HG02571 (cell line): ENCODE measurements around the gene BPIFB2.

Source experiments
- ATAC-seq: cut with Tn5 transposase; IDR thresholded peaks from one replicate; pipeline ENCODE4 v1.9.1; 2021; ENCODE audit warnings: mild to moderate bottlenecking, moderate library complexity; ENCODE audit not compliant: unreplicated experiment

The BPIFB2 gene

DNA sequence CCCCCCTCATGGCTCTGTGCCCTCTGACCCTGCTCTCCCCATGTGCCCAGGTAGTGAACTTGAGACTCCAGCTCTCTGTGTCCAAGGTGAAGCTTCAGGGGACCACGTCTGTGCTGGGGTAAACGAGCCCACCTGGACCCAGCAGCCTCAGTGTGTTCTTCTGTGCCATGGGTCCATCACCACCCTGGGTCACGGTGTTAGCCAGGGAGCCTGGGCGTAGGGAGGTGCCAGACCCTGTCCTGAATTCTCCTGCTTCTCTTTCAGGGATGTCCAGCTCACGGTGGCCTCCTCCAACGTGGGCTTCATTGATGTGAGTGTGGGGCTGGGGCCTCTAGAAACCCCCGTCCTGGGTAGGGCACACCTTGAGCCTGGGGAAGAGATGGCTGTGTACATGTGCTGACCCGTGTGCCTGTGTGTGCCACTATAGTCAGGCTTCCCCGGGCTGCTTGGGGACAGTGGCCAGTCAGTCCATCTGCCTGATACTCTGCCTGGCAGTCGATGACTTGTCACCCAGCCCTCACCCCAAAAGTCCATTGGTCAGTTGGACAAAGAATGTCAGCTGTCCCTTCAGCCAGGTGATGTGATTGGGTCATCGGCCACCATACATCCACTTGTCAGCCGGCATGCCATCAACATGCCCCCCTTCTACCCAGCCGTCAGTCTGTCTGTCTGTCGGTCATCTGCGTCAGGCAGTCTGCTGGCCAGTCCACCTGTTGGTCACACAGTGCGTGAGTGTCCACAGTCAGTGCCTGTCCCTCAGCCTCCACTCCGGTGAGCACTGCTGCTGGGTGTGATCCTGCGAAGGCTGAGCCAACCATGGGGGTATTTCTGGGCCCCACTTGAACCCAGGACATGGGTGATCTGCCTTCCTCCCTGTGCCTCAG is 13.0 kb downstream of the BPIFB2 start:
- no peak for ATAC-seq

DNA sequence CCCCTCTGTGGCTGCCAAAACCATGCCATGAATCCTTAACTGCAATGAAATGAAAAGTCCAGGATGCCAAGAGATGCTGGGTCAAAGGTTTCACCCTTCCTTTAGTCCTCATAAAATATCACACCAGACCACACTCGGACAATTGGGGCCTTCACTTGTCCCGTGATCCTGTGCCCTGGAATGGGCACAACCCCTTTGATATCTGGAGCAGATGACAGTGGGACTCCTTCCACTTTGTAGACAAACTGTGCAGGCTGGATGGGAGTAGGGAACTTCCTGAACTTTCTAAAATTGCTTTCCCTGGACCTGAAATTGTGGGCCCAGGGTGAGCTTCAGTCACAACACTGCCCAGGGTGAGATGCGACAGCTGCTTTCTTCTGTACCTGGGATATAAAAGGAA is 14.4 kb downstream of the BPIFB2 start:
- no peak for ATAC-seq

DNA sequence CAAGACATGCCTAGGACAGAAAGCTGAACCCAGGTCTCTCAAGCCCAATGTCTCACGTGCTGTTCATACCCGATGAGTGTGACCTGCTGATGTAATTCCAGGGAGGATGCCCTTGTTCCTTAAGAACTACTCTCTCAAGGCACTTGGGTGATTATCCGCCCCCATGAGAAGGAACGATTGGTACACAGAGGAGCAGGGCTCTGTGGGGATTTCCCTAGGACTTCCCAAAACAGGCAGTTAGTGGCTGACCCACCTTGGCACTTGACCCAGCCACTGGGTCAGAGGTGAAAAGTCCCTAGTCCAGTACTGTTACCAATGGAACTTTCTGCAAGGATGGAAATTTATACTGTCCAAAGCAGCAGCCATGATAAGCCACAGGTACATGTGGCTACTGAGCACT is 14.8 kb downstream of the BPIFB2 start:
- ATAC-seq = no peak

DNA sequence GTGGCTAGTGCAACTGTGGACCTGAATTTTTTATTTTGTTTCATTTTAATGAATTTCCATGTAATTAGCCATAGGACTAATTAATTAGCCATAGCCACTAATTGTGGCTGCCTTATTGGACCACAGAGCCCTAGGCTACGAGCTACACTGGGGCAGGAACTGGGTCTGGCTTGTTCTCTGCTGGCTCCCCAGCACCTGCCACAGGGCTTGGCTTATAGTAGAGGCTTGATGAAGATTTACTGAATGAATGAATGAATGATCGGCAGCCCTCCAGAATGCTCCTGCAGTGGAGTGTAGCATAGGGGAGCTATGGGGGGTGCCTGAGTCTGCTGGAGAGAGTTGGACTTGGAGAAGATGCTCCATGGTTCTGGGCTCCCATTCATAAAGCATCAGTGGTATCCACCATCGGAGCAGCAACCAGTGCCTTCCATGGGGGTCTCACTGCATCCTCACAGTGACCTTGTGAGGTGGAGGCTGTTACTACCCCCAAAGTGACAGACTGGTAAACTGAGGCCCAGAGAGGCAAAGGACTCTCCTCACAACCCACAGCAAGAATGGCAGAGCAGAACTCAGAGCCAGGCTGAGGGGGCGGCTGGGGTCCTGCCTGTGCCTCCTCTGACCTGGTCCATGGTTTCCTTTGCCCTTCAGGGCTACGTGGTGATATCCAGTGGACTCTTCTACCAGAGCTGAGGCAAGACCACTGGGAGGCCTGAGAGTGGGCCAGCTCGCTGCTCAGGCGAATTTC is 15.4 kb downstream of the BPIFB2 start:
- no peak for ATAC-seq

DNA sequence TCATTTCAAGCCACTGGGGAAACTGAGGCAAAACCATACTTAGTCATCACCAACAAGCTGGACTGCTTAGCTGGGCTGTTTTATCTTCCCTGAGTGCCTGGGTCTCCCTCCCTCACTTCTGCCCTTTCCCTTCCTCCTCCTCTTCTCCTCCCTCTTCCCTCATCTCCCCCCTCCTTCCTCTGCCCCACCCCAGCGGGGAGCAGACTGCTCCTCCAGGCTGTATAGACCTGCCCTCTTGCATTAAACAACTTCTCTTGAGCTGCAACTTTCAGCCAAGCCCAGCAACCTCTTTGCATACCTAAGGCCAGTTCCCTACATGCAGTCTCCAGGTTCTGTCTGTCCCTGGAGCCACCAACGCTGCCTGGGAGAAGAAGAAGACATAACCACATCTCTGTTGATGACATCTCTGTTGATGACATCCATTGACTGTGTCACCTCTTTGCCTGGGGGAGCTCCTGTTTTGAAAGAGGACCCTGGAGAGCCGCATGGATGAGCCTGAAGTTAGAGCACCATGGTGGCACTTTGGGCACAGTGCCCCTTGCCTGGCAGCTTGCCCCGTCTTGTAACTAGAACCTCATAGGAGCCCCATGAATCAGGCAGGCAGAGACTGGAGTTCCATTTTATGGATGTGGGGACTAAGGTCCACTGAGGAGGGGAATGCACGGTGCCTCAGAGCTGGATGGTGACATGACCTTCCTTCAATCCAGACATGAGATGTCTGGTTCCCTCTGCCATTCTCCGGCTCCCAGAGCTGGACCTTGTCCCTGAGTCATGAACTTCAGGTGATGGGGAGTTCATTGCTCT is 16.1 kb downstream of the BPIFB2 start:
- no peak for ATAC-seq

DNA sequence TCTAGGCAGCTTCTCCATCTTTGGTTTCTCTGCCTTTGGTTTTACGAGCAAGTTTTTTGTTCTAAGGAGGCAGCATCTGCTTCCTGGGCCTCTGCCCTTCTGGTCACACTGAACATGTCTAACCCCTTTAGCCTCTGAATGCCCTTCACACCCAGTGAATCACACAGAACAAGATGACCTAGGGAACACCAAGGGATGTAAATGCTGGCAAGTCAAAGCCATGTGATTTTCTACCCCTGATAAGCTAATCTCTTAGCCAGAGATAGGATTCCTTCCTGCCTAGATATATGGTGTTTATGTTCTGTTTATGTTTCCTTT is 16.7 kb downstream of the BPIFB2 start:
- no peak for ATAC-seq

DNA sequence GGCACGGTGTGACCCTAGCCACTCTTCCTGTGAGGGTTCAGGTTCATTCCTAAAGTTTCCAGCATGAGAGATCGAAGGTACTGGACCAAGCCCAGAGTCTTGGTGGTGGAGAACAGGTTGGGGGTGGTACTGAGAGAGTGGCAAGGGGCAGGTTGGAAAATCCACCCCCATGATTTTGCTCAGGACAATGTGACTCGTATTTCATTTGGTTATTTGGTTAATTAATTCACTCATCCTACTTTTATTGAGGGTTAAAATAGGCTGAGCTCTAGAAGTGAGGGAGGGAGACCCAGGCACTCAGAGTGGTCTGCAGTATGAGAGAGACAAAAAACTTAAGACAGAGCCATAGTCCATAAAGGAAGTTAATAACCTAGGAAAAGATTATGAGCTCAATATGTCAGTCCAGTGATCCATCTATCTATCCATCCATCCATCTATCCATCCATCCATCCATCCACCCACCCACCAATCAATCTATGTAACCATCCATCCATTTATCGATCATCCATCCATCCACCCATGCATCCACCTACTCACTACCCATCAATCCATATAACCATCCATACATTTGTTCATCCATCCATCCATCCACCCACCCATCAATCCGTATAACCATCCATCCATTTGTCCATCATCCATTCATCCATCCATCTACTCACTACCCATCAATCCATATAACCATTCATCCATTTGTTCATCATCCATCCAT is 17.3 kb downstream of the BPIFB2 start:
- ATAC-seq = no peak

DNA sequence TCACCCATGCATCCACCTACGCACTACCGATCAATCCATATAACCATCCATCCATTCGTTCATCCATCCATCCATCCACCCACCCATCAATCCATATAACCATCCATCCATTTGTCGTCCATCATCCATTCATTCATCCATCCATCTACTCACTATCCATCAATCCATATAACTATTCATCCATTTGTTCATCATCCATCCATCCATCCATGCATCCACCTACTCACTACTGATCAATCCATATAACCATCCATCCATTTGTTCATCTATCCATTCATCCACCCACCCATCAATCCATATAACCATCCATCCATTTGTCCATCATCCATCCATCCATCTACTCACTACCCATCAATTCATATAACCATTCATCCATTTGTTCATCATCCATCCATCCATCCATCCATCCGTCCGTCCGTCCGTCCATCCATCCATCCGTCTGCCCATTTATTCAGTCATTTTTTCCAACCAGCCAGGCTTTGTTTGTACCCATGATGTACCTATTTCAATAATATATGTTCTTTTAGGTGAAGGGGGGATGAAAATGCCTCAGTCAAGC is 17.9 kb downstream of the BPIFB2 start:
- no peak for ATAC-seq

DNA sequence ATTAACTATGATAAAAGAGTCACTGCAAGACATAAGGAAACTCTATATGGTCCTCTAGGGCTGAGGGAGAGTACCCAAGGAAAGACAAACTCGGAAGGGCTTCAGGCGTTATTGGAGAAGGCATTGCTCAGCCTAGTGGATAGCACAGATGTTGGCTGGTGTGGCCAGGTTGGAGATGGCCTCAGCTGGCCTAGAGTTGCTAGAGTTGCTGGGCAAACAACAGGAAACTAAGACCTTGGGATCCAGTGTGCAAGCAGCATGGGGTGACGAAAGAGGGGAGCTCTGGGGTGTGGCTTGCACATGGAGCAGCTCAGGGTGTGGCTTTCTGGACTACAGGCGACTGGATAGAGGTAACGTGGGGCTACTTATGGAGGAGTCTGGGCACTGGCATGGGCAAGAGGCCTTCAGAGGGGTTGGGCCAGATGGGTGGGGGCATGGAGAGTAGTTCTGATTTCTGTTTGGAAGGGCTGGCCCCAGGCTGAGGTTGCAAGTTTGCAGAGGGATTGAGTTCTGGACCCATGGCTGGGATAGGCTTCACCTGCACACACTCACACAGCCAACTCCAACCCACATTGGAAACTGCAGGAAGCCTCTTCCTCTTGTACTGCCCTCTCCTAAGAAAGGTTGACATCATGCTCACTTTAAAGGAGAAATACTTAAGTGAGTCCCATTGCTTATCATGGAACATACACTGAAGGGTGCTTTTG is 18.7 kb downstream of the BPIFB2 start:
- ATAC-seq = no peak

DNA sequence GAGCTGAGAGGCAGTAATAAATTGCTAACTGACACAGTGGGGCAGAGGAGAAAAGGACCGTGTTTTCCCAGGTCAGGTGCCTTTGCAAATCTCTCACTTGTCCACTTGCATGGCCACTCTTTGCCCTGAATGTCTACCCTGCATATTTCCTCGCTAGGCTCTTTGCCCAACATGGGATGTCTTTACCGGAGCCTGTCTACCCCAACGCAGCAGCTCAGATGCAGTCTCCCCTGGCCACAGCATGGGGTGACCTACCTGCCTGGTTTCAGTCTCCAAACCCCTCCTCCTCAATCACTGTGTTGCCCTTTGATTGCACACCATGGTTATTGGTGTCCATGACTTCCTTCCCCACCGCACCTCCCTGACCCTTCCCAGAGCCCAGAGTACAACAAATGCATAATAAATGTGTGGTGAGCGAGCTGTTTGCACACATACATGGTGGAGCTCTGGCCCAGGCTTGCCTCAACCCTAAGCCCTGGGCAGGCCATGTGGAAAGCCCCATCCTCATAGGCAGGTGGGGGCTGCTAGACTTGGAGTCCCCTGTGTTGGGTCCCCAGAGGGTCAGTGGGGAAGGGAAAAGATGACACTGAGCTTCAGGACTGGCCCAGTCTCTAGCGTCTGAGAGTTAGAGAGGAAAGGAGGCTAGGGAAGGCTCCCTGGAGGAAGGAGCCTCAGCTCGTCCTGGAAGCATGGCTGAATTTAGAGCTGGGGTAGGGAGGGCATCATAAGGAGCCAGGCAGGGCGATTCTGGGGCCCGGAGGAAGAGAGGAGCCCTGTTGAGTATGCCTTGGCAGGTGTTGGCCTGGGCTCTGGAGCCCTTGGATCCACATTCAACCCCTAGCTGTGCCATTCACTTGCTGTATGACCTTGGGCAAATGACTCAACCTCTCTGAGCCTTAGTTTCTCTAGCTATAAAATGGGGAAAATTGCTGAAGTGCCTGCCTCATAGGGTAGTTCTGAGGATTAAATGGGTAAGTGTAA is 19.6 kb downstream of the BPIFB2 start:
- ATAC-seq = no peak

DNA sequence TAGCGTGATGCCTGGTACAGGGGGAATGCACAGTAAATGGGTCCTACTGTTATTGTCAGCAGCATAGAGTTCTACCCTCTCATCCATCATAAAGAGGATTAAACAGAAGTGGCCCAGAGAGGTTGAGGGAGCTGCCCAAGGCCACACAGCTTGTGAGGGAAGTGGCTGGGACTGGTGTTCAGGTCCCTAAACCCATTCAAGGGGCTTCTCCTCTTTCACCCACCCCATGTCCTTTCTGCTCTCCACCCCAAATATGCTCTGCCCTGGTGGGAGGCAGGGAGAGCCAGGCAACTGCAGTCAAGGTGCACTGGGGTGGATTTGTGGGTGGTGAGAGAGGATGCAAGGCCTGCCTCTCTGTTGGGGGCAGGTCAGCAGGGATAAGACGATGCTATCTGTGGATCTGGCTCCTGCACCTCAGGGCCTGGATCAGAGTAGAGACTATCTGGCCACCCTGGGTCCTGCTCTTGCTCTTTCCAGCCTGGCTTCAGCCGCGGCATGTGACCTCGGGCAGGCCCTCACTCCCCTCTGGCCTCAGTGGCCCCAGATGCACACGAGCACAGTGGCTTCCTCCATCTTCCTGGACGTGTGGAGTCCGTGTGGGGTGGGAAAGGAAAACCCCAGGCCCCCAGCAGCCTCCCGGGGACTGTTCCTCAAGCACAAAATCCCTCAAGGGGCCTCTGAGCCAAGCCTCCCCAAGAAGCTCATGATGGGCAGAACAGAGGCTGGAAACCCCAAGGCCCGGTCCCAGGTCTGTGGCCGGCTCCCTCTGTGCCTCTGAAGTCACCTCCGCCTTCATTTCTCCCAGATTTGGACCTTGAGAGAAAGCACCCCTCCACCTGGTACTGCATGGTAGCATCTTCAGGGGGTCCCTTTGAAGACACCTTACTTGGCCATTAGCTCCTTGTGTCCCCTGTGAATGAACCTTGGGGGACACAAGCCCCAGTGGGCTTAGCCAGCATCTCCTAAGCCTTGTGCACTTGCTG is 20.6 kb downstream of the BPIFB2 start:
- no peak for ATAC-seq

DNA sequence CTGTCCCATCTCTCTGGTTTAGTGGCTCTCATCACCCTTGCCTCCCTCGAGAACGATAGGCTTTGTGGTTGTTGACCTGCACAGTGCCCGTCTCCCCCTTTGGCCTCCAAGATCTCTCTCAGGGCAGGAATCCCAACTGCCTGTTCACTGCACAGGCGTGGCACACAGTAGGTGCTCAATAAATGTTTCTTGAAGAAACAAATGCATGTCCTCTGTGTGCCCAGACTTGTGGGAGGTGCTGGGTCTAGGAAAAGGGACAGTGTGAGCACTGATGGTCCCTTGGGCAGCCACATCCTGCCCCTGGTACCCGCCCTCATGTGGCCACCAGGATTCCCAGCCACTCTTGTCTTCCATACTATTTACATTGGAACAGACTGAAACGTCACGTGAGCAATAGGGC is 21.4 kb downstream of the BPIFB2 start:
- ATAC-seq = no peak

DNA sequence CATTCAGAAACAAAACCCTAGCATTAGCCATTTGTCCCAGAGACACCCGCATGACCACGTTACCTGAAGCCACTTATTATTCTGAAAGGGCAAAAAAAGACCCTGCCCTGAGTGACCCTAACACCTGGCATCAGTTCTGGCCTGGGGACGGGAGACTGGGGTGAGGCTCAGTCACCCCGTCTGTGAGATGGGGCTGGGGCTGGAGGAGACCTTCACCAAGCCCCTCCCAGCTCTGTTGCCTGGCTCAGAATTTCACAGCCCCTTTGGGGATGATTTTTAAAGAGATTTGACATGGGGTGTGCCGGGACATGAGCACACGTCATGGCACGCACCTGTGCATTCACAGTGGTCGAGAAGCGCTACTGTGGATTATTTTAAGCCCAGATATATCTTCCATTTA is 22.6 kb downstream of the BPIFB2 start:
- no peak for ATAC-seq

DNA sequence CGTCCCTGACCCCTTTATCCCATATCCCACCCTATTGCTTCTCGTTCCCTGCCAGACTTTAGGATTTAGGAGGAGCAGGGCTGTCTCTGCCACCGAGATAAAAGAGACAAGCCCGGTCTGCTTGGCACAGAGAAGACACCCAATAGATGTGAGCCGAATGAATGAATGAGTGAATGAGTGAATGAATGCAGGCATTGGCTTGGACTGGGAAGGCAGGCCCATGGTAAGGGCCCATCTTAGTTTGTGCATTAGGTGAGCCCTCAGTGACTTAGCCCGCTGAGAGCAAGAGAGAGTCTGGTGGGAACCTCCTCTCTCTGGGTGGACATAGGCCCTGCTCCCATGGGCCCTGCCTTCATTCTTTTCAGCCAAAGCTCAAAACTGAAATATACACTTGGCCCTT is 23.1 kb downstream of the BPIFB2 start:
- ATAC-seq = no peak

DNA sequence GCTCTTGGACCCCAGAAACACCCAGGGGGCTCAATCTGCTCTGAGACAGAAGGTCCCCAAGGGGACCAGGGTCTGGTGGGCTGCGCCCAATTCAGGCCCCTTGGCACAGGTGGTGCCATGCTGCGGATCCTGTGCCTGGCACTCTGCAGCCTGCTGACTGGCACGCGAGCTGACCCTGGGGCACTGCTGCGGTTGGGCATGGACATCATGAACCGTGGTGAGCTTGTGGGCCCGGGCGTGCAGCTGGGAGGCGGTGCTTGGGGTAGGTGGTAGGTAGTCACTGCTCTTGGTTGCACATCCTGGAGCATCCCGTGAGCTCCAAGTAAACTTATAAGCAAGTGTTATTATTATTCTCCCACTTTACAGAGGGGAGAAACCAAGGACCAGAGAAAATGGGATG is 24.0 kb downstream of the BPIFB2 start, which contains the start of gene BPIFB6:
BPIFB6 (plus strand) TSS at position 118 of the 400 bp plus-strand sequence; CDS start at position 118, 0 bp downstream.
- ATAC-seq = no peak

DNA sequence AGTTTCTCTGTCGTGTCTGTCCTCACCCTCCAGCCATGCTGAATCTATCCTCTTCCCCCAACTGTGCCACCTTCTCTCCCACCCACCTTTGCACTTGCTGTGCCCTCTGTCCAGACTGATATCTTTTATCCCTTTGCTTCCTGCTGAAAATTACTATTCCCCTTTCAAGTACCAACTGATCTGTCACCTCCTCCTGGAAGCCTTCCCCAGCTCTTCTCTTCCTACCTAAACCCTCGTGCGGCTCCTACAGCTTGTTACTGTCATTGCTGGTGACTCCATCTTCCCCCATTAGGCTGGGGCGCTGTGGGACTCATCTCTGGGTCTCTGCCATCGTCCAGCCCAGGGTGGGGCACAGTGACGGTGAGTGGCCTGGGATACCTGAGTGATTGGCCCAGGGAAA is 25.1 kb downstream of the BPIFB2 start:
- ATAC-seq = no peak

DNA sequence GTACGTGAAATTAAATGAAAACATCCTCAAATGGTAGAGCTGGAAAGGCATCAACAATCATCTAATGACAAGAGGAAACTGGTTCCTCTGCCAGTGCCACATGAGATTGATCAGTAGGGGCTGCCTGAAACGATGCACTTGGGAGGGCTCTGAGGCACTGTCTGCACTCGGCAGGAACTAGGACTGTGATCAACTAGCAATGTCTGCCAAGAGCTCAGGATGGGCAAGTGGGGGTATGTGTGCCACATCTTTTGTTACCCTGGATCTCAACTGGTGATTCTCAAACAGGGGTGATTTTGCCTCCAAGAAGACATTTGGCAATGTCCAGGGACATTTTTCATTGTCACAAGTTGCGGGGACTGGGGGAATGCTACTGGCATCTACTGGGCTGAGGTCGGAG is 25.9 kb downstream of the BPIFB2 start:
- no peak for ATAC-seq

DNA sequence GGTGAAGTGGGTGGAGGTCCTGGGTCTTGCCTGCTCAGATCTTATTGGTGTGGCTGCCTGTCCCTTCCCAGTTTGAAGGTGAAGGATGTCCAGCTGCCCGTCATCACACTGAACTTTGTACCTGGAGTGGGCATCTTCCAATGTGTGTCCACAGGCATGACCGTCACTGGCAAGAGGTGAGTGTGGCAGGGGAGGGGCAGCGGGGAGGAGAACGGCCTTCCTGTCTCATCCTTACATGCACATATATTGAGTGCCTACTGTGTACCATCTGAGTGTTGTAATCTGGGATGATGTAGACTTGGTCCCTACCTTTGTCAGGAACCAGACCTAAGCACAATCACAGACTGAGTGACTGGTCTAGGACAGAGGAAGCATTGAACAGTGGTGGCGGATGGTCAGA is 26.6 kb downstream of the BPIFB2 start:
- no peak for ATAC-seq
